ENCODE data around the gene UQCR10. TPM values are rescaled to one million over a fixed set of nuclear protein-coding genes. Genes with fewer than 3 reads are reported as not detected.

Gene UQCR10
- total and polyA plus RNA-seq, 4 donors = 67.5 to 290 (median 133) TPM

DNA sequence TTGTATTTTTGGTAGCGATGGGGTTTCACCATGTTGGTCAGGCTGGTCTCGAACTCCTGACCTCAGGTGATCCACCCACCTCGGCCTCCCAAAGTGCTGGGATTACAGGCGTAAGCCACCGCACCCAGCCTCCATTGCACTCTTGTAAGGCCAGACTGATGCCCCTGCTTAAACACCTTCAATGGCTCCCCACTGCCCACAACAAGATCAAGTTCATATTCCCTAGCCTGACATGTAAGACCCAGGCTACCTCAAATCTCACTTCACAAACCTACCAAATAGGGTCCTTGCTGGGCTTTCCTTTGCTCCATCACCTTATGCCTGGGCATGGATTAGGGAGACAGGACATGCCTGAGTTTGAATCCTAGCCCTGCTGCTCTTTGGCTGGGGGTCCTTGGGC, 13.1 kb downstream of the UQCR10 start:
- TF ChIP-seq CTCF (IDR thresholded peaks at IDR 0.05; ENCODE audit: control extremely low read depth, extremely low read depth) = no peak
- WGBS, 2 donors = 98 to 99% methylated on average over 5 of the region's 5 CpGs
- ATAC-seq (ENCODE audit: insufficient read depth, low FRiP score) (no peak), DNase-seq (no peak)
- Histone ChIP-seq H3K27ac (ENCODE audit: low read depth in 1 of 2, low read length in 1 of 2) (peak overlapping the region in 1 of 2 donors; percentile 51), H3K4me3 (no peak overlapping the region), H3K9me3 (ENCODE audit: control insufficient read depth in 4 of 4, insufficient read depth in 3 of 4, low read length in 3 of 4) (no peaks in the 10 kb centered on the region), H3K9ac (ENCODE audit: insufficient read depth in 1 of 2, low read length in 2 of 2) (no peak overlapping the region), H3K27me3 (ENCODE audit: control insufficient read depth in 3 of 3, insufficient read depth in 3 of 3, low read length in 2 of 3) (no peaks in the 10 kb centered on the region), H3K4me1 (ENCODE audit: control insufficient read depth in 5 of 5, insufficient read depth in 5 of 5, low read length in 5 of 5) (peaks cover 0 to 10% (median 8%) of the 10 kb centered on the region in 5 donors), H3K36me3 (ENCODE audit: control insufficient read depth in 4 of 4, insufficient read depth in 4 of 4, low read length in 4 of 4) (no peaks in the 10 kb centered on the region)

- Histone ChIP-seq H3K9ac (ENCODE audit: insufficient read depth in 1 of 2, low read length in 2 of 2) (no peak overlapping the region), H3K27ac (ENCODE audit: low read depth in 1 of 2, low read length in 1 of 2) (peak overlapping the region; percentile 35 to 51), H3K27me3 (ENCODE audit: control insufficient read depth in 3 of 3, insufficient read depth in 3 of 3, low read length in 2 of 3) (no peaks in the 10 kb centered on the region), H3K36me3 (ENCODE audit: control insufficient read depth in 4 of 4, insufficient read depth in 4 of 4, low read length in 4 of 4) (no peaks in the 10 kb centered on the region), H3K4me3 (no peak overlapping the region), H3K4me1 (ENCODE audit: control insufficient read depth in 5 of 5, insufficient read depth in 5 of 5, low read length in 5 of 5) (peaks cover 0 to 10% (median 8%) of the 10 kb centered on the region in 5 donors), H3K9me3 (ENCODE audit: control insufficient read depth in 4 of 4, insufficient read depth in 3 of 4, low read length in 3 of 4) (no peaks in the 10 kb centered on the region)
- no peak for ATAC-seq (ENCODE audit: insufficient read depth, low FRiP score)
- no peak for TF ChIP-seq CTCF (IDR thresholded peaks at IDR 0.05; ENCODE audit: control extremely low read depth, extremely low read depth)
- DNase-seq = no peak
- 69 to 70% methylated on average over 8 of the region's 8 CpGs for WGBS, 2 donors
These were observed 13.8 kb downstream of the UQCR10 start for GRCh38 chr22:29780748-29781676.

DNA sequence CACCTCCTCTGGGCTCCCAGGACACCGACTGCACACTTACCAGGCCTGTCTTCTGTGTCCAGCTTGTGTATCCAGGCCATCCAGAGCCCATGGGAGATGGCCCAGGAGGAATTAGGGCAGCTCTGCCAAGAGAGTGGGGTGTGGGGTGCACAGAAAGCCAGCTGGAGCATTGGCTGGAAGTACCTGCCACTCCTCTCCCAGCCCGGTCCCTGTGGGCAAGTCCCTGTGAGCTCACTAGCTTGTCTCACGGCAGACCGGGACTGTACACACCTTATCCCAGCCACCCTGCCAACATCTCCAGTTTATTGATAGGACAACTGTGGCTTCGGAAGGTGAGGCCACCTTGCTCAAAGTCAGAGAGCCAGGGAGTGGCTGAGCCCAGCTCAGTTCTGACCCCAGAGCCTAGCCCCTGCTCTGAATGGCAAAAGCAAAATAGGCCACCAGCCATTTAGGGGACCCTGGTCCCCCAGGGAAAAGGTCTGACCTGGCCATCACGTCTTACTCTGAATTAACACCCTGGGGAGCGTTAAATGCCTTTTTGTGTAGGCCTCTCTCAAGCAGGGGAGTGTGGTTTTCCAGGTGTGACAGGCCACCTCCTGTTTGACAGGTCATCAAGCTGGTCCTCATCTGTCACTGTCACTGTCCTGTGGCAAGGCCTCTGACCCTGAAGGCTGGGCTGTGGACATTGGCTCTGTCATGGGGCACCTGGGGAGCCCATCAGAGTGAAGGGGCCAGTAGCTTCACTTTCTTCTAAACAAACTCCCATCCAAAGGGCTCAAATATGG, 15.1 kb downstream of the UQCR10 start:
- 70 to 89% methylated on average over 7 of the region's 7 CpGs for WGBS, 2 donors
- Histone ChIP-seq H3K27ac (ENCODE audit: low read depth in 1 of 2, low read length in 1 of 2) (peak overlapping the region in 1 of 2 donors; percentile 24), H3K4me1 (ENCODE audit: control insufficient read depth in 5 of 5, insufficient read depth in 5 of 5, low read length in 5 of 5) (peaks cover 0 to 15% (median 8%) of the 10 kb centered on the region in 5 donors)

More for the DNA sequence above, 15.1 kb downstream of the UQCR10 start:
- no peak for ATAC-seq (ENCODE audit: insufficient read depth, low FRiP score)
- no peak for TF ChIP-seq CTCF (IDR thresholded peaks at IDR 0.05; ENCODE audit: control extremely low read depth, extremely low read depth)
- H3K36me3 ChIP-seq (ENCODE audit: control insufficient read depth in 4 of 4, insufficient read depth in 4 of 4, low read length in 4 of 4) = no peaks in the 10 kb centered on the region
- no peaks in the 10 kb centered on the region for H3K9me3 ChIP-seq (ENCODE audit: control insufficient read depth in 4 of 4, insufficient read depth in 3 of 4, low read length in 3 of 4)
- no peak overlapping the region for H3K9ac ChIP-seq (ENCODE audit: insufficient read depth in 1 of 2, low read length in 2 of 2)
- H3K27me3 ChIP-seq (ENCODE audit: control insufficient read depth in 3 of 3, insufficient read depth in 3 of 3, low read length in 2 of 3) = no peaks in the 10 kb centered on the region
- no peak overlapping the region for H3K4me3 ChIP-seq
- no peak for DNase-seq
